PC-3 (cell line): ENCODE results near the gene GABARAPL1. TPM values are rescaled to one million over a fixed set of nuclear protein-coding genes. Genes with fewer than 3 reads are reported as not detected.

Experiments
- ATAC-seq: fragments of 200-7000 bp; cut with Tn5 transposase; 2 replicates; pipeline ENCODE4 v1.9.1; 2020; ENCODE audit warnings: mild to moderate bottlenecking, moderate library complexity
- BruUV-seq: library from RNA; stranded (reverse); fragments of 400-500 nt; replicated peaks from 2 replicates; lab custom pipeline; 2021; lab: Mats Ljungman, UMichigan
- CTCF ChIA-PET: fragments of 300-600 bp; sonication (Branson Sonifier 250); formaldehyde crosslinking; loops from one replicate; lab custom pipeline; 2022; ENCODE audit warnings: antibody characterized with exemption; lab: Charles Lee
- POLR2A ChIA-PET: fragments of 300-600 bp; sonication (Branson Sonifier 250); formaldehyde crosslinking; loops from one replicate; lab custom pipeline; 2022; ENCODE audit warnings: antibody characterized with exemption; ENCODE audit not compliant: unreplicated experiment; lab: Charles Lee
- DNase-seq: peaks from one replicate; pipeline ENCODE4 v3.0.0-alpha.2; 2015
- H2AFZ ChIP-seq: fragments of 300-600 bp; sonication (generic); 2 replicates; pipeline ENCODE4 v1.6.0; 2016; ENCODE audit warnings: antibody characterized with exemption, low read length
- H3F3A ChIP-seq: fragments of 300-600 bp; sonication (generic); one replicate; pipeline ENCODE4 v1.6.0; 2017; ENCODE audit warnings: antibody characterized with exemption, low read length, control low read depth, mild to moderate bottlenecking; ENCODE audit not compliant: unreplicated experiment
- H3K27ac ChIP-seq: fragments of 300-600 bp; sonication (generic); 2 replicates; pipeline ENCODE4 v1.5.1; 2016; ENCODE audit warnings: mild to moderate bottlenecking, low read length
- H3K27me3 ChIP-seq: fragments of 300-600 bp; sonication (generic); 2 replicates; pipeline ENCODE4 v1.6.1; 2016; ENCODE audit warnings: low read length, mixed read lengths
- H3K36me3 ChIP-seq: fragments of 300-600 bp; sonication (generic); 2 replicates; pipeline ENCODE4 v1.6.1; 2016; ENCODE audit warnings: low read depth, mixed run types, low read length, mixed read lengths
- H3K4me1 ChIP-seq: fragments of 300-600 bp; sonication (generic); 2 replicates; pipeline ENCODE4 v1.5.1; 2016; ENCODE audit warnings: low read length; ENCODE audit not compliant: insufficient read depth
- H3K4me2 ChIP-seq: fragments of 300-600 bp; sonication (generic); 2 replicates; pipeline ENCODE4 v1.6.0; 2016; ENCODE audit warnings: low read length
- H3K4me3 ChIP-seq: fragments of 300-600 bp; sonication (generic); 2 replicates; pipeline ENCODE4 v1.5.1; 2016; ENCODE audit warnings: mild to moderate bottlenecking, low read length, mixed read lengths
- H3K79me2 ChIP-seq: fragments of 300-600 bp; sonication (generic); 2 replicates; pipeline ENCODE4 v1.6.1; 2017; ENCODE audit warnings: low read length, mixed read lengths
- H3K9ac ChIP-seq: fragments of 300-600 bp; sonication (generic); 2 replicates; pipeline ENCODE4 v1.6.0; 2016; ENCODE audit warnings: mild to moderate bottlenecking, low read length
- H3K9me2 ChIP-seq: fragments of 300-600 bp; sonication (generic); replicated peaks from 2 replicates; pipeline ENCODE4 v1.6.1; 2016; ENCODE audit warnings: mixed run types, low read length, mixed read lengths
- H3K9me3 ChIP-seq: fragments of 300-600 bp; sonication (generic); 2 replicates; pipeline ENCODE4 v1.6.1; 2016; ENCODE audit warnings: low read length, mixed read lengths
- H4K20me1 ChIP-seq: fragments of 300-600 bp; sonication (generic); 2 replicates; pipeline ENCODE4 v1.6.1; 2016; ENCODE audit warnings: low read length, mixed read lengths
- EZH2 ChIP-seq: fragments of 300-600 bp; sonication (generic); IDR thresholded peaks from one replicate; pipeline ENCODE4 v1.6.1; 2017; ENCODE audit warnings: antibody characterized with exemption, mild to moderate bottlenecking, low read length; ENCODE audit not compliant: unreplicated experiment
- EZH2phosphoT487 ChIP-seq: fragments of 300-600 bp; sonication (generic); IDR thresholded peaks from 2 replicates; pipeline ENCODE4 v1.6.1; 2018; ENCODE audit warnings: mild to moderate bottlenecking, antibody characterized with exemption, low read length, borderline replicate concordance
- intact Hi-C: fragments of 100-400 bp; cut with micrococcal nuclease; formaldehyde crosslinking; loops from 2 replicates; pipeline ENCODE4 v1.9.0; 2023
- total RNA-seq: library from RNA; depleted of rRNA; stranded (reverse); fragments of >200 nt; gene quantifications from 2 replicates; pipeline ENCODE4 v1.2.3, GENCODE V29; 2014
- TF ChIP-seq, protein P1 (sequence below): fragments of 300-600 bp; sonication (generic); conservative IDR thresholded peaks from 2 replicates; pipeline ENCODE4 v1.5.1; 2017; ENCODE audit warnings: antibody characterized with exemption, low read depth, mild to moderate bottlenecking, low read length

GABARAPL1 gene
- total RNA-seq, 1 experiment from 2014 or later = 14.9 TPM

DNA sequence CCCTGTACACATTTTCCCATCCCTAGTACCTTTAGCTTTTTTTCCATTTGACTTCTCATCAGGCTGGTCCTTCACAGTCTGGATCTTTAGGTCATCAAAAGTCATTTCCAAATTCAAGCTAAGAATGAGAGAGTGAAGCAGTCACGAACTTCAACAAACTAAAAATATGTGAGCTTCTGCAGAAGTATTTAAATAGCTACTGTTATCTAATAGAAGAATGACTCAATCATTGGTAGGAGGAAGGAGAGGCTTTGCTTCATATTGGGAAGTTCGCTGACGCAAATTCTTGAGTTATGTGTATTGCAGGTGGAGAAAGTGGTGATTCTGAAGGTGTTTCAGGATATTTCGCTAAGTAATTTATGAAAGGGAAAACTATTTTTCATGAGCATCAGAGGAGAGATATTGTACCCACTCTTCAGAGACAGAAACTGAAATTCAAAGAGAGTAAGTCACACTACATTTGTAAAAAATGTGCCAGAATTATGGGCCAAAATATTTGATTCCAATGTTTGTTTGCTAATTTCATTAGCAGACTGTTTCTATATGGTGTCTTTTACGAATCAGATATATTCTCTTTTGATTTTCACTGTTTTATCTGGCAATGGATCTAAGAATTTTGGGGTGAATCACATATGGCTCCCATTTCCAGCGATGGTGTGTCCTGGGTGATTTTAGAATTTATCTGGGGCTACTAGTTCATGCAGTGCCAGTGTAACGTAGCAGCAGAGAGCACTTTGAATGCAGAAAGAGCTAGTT lies 40.5 kb upstream of the GABARAPL1 start, which contains the start of gene OLR1:
Gene OLR1, minus strand, starts transcription at position 160 of the 756 bp plus-strand sequence. Its CDS starts 55 bp downstream, at position 105.
- no peak within 1 kb of the TSS for H3K4me3 ChIP-seq
- no peak within 1 kb of the TSS for H3K9ac ChIP-seq
- no peaks in the 10 kb centered on the region for H3K4me1 ChIP-seq
- ATAC-seq (no peak), DNase-seq (no peak)
- POLR2A ChIA-PET = no interaction called here
- H3K4me2 ChIP-seq = no peak within 1 kb of the TSS
- H2AFZ ChIP-seq = no peak within 1 kb of the TSS
- no peaks in the 10 kb centered on the region for H3F3A ChIP-seq
- CTCF ChIA-PET = interaction anchor here (0.7 kb wide), 1 partner anchor 19 kb away, joined by 3 read pairs; no protein-coding TSS in a partner anchor
- no peaks in the 10 kb centered on the region for H3K36me3 ChIP-seq
- H3K9me3 ChIP-seq = no peaks in the 10 kb centered on the region
- no peaks in the 10 kb centered on the region for H3K27me3 ChIP-seq
- H3K27ac ChIP-seq = no peak within 1 kb of the TSS
- no TSS peak for BruUV-seq
- TF ChIP-seq EZH2phosphoT487 (no peak), EZH2 (no peak)
- TF ChIP-seq, protein P1, sequence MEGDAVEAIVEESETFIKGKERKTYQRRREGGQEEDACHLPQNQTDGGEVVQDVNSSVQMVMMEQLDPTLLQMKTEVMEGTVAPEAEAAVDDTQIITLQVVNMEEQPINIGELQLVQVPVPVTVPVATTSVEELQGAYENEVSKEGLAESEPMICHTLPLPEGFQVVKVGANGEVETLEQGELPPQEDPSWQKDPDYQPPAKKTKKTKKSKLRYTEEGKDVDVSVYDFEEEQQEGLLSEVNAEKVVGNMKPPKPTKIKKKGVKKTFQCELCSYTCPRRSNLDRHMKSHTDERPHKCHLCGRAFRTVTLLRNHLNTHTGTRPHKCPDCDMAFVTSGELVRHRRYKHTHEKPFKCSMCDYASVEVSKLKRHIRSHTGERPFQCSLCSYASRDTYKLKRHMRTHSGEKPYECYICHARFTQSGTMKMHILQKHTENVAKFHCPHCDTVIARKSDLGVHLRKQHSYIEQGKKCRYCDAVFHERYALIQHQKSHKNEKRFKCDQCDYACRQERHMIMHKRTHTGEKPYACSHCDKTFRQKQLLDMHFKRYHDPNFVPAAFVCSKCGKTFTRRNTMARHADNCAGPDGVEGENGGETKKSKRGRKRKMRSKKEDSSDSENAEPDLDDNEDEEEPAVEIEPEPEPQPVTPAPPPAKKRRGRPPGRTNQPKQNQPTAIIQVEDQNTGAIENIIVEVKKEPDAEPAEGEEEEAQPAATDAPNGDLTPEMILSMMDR = no peak
- H3K9me2 ChIP-seq = no peaks in the 10 kb centered on the region
- intact Hi-C loops = no loop called here
- H4K20me1 ChIP-seq = no peaks in the 10 kb centered on the region
- H3K79me2 ChIP-seq = no peaks in the 10 kb centered on the region

DNA sequence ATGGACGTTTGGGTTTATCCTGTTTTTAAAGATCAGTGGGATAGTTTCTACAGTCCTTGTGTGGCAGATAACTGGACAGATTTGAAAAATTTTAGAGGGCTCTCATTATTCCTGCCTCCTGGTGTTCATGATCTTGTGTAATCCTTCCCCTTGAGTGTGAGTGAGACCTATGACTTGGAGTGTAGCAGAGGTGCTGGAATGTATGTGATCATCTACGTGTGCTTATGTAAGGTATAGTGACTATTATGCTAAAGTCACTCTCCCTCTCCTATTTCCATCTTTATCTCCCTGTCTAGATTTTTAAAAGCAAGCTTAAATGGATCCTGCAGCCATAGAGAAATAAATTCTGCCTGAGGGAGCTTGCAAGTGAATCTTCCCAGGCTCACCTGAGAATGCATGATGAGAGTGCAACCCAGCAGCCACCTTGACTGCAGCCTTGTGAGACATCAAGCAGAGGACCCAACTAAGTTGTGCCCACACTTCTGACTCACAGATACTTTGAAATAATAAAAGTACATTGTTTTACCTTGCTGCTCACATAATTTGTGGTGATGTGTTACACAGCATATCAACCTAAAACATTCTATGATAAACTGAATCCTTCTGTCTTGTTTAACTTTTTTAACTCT lies 37.6 kb upstream of the GABARAPL1 start:
- no peak for TF ChIP-seq EZH2phosphoT487
- TF ChIP-seq, protein P1 = no peak
- TF ChIP-seq EZH2 = no peak
- CTCF ChIA-PET = interaction anchor here (1.0 kb wide), 1 partner anchor 22 kb away, joined by 9 read pairs; no protein-coding TSS in a partner anchor
- no peak for DNase-seq
- no peaks in the 10 kb centered on the region for H3F3A ChIP-seq
- BruUV-seq = no TSS peak
- H3K9me2 ChIP-seq = no peaks in the 10 kb centered on the region
- H3K27ac ChIP-seq = no peak overlapping the region
- H2AFZ ChIP-seq = no peak overlapping the region
- no peaks in the 10 kb centered on the region for H4K20me1 ChIP-seq
- intact Hi-C loops = no loop called here
- no peaks in the 10 kb centered on the region for H3K79me2 ChIP-seq
- no peak overlapping the region for H3K4me2 ChIP-seq
- H3K36me3 ChIP-seq = no peaks in the 10 kb centered on the region
- H3K9ac ChIP-seq = no peak overlapping the region
- peaks cover 13% of the 10 kb centered on the region for H3K4me1 ChIP-seq
- no peak for ATAC-seq
- H3K27me3 ChIP-seq = no peaks in the 10 kb centered on the region
- no peaks in the 10 kb centered on the region for H3K9me3 ChIP-seq
- POLR2A ChIA-PET = no interaction called here
- H3K4me3 ChIP-seq = no peak overlapping the region
